Kasumi-1 (cell line): Measurements from ENCODE around the gene PHF1.
"Not testable (repeated sequence)": the region's sequence is repeated elsewhere in the genome, so short reads cannot be mapped to it uniquely, and the experiment has no call there.

Source experiments
- DNase-seq, 2 experiments: peaks; one replicate each; lab custom pipeline; 2025; lab: John Stamatoyannopoulos, UW

The PHF1 gene

DNA sequence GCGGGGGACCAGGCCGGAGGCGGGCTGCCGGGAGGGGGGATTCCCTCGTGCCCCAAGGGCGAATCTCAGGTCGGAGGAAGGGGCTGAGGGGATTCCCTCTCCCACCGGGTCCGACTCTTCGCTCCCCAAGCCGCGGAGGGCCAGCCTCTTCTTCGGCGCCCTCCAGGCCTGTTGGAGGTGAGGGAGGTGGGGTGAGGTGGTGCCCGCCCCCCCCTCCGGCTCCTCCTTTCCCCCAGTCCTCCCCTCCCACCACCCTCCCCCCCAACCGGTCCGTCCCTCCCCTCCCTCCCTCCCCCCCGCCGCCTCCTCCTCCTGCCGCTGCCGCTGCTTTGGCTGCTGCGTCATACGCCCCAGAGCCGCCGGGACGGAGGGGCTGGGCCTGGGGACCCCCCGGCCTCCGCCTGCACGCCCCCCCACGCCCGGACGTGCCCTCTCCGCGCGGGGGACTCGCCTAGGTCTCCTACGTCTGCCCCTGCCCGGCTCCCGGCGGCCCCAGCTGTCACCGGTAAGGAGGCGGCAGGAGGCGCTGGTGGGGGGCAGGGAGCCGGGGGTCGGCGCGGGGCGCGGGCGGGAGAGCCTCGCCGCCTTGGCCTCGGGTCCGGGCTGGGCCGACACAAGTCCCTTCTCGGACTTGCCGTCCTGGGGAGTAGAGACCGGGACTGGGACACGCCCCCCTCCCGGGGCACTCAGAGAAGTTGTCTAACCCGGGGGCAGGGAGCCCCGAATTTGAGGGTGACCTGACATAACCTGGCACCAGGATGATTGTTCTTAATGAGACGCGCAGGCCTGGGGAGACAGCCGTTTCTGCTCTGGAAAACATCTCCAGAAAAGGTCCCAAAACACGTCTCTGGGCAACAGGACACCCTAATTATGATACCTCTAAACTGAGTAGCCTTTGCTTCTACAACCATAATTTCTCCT lies at the start of gene PHF1:
Gene PHF1 (plus strand): TSS at position 304 of the 921 bp plus-strand sequence. CDS start 1,250 bp downstream, outside the sequence.
- DNase-seq: peak; percentile 74 to 78

GRCh38 chr6:33363486-33363885 lies 47.3 kb upstream of the PHF1 start:
- DNase-seq: not testable (repeated sequence)

GRCh38 chr6:33364475-33365205 lies 46.2 kb upstream of the PHF1 start:
- peak; percentile 59 to 64 for DNase-seq

DNA sequence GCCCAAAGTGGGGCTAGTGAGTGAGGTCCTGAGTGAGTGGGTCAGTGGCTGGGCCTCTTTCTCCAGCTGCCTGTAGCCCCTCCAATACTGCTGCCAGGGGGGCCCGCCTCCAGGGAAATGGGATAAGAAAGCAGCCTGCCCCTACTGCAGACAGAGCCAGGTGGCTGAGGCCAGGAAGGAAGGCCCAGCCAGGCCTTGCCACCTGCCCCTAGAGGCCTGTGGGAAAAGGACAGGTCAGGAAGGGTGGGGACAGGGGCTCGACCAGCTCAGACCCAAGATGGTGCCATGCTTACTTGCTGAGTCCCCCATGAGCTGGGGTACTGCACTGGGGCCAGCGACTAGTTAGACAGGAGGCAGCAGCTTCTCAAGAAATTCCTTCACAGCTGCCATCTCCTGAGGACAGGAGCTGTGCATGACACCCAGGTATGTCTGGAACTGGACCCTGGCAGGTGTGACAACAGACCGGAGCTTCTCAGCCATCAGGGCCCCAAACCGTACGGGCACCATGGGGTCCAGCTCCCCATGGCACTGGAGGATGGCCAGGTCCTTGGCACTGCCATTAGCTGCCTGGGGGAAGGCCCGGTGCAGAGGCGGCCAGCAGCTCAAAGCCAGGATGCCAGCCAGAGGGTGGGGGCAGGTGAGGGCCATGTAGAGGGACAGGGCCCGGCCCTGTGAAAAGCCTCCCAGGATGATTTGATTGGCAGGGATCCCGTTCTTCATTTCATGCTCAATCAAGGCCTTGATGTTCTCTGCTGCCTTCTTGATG lies 45.4 kb upstream of the PHF1 start:
- DNase-seq: not testable (repeated sequence)

GRCh38 chr6:33367009-33367714 lies 43.7 kb upstream of the PHF1 start:
- no peak for DNase-seq

DNA sequence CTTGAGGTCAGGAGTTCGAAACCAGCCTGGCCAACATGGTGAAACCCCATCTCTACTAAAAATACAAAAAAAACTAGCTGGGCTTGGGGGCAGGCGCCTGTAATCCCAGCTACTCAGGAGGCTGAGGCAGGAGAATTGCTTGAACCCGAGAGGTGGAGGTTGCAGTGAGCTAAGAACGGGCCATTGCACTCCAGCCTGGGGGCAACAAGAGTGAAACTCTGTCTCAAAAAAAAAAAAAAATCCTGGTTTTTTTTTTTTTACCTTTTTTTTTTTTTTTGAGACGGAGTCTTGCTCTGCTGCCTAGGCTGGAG lies 43.1 kb upstream of the PHF1 start:
- DNase-seq: not testable (repeated sequence)

DNA sequence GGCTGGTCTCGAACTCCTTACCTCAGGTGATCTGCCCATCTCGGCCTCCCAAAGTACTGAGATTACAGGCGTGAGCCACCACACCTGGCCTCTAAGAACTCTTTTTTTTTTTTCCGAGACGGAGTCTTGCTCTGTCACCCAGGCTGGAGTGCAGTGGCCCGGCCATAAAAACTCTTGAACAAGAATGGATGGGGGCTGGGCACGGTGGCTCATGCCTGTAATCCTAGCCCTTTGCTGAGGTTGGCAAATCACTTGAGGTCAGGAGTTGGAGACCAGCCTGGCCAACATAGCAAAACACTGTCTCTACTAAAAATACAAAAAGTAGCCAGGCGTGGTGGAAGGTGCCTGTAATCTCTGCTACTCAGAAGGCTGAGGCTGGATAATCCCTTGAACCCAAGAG lies 38.9 kb upstream of the PHF1 start:
- DNase-seq: not testable (repeated sequence)

- DNase-seq: no peak
These were observed 38.2 kb upstream of the PHF1 start for GRCh38 chr6:33372526-33373123.

- DNase-seq: no peak
These were observed 36.6 kb upstream of the PHF1 start for GRCh38 chr6:33373960-33374910.

DNA sequence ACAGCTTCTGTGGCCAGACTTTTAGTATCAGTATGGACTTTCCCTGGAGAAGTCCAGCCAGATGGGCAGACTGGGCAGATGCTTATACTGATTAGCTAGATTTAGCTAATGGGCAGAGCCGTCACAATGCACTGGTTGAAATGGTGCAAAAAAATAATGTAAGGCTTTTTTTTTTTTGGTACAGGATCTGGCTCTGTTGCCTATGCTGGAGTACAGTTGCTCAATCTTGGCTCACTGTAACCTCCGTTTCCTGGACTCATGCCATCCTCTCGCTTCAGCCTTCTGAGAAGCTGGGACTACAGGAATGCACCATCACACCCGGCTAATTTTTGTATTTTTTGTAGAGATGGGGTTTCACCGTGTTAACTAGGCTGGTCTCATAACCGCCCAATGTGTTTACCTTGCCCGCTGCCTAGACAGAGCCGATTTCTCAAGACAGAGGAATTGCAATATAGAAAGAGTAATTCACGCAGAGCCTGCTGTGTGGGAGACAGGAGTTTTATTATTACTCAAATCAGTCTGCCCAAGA lies 35.6 kb upstream of the PHF1 start:
- peak; percentile 38 to 60 for DNase-seq

DNA sequence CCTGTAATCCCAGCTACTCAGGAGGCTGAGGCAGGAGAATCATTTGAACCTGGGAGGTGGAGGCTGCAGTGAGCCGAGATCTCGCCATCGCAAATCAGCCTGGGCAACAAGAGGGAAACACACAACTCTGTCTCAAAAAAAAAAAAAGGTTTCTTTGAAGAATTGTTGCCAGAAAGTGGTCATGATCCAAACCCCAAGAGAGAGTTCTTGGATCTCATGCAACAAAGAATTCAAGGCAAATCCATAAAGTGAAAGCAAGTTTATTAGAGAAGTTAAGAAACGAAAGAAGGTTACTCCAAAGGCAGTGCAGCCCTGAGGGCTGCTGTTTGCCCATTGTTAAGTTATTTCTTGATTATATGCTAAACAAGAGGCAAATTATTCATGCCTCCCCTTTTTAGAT lies 33.6 kb upstream of the PHF1 start:
- DNase-seq: no peak

DNA sequence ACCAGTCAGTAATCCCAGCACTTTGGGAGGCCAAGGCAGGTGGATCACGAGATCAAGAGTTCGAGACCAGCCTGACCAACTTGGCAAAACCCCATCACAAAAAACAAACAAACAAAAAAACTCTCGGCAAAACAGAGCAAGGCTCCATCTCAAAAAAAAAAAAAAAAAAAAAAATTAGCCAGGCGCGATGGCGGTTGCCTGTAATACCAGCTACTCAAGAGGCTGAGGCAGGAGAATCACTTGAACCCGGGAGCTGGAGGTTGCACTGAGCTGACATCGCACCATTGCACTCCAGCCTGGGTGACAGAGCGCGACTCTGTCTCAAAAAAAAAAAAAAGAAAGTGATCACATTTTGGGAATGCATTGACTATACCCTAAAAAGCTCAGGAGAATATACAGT lies 31.6 kb upstream of the PHF1 start:
- DNase-seq: not testable (repeated sequence)

GRCh38 chr6:33380272-33380981 lies 30.4 kb upstream of the PHF1 start:
- no peak for DNase-seq

DNA sequence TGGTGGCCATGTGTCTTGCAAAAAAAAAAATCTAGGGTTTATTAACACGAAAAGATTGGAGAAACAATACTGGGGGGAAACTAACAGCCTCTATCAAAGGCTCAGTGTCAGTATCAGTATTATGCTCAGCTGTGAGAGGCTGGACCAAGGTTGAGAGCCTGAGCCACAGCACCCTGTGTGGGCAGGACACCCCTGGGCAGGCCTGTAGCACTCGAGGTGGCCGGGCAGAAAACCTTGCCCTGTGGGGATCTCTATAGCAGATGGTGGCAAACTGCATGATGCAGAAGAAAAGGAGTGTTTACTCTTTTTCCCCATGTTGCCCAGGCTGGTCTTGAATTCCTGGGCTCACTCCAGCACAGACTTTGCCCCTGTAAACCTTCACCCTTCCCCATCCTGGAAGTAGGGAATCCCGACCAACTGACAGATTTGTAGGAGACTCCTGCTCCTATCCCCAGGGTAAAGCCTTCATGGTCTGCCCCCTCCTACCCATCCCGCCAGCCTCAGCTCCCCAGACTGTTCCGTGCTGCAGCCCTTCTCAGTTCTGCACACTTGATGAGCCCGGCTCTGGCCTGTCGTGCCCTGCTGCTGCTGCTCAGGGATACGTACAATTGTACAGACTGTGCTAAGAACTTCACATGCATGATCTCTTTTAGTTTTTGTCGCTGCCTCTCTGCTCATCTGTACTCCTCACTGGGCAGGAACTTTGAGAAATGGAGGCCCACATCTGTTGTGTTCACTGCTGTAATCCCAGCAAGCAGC lies 27.2 kb upstream of the PHF1 start:
- DNase-seq: no peak

DNA sequence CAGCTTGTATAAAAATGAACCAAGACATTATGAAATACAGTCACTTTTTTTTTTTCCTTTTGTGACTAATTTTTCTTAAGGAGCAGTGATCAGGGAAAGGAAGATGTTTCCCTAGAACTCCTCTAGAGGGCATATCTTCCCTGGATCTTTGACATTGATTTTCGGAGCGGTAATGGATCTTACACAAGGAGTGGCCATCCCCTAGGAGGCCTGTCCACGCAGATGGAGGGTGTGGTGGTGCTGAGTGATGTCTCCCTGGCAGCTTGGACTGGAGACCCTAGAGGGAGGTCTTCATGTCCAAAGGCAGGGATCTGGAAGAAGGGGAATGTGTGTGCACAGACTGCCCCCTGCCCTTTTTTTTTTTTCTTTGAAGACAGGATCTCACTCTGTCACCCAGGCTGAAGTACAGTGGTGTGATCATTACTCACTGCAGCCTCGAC lies 26.2 kb upstream of the PHF1 start:
- peak; percentile 6 to 16 for DNase-seq

DNA sequence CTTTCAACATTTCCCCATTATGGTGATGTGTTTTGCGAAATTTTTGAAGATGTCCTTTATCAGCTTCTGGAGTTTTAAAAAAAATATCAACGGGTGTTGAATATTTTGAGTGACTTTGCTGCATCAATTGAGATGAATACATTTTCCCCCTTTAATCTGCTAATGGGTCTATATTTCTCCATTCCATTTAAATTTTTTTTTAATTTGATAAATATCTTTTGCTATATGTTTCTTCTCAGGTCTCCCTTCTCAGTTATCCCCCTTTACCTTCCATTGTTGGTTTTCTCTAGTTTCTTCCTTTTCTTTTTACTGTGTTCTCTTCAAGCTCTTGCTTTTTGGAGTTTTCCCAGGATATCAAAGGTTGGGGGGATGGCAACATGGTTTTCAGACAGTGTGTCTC lies 20.6 kb upstream of the PHF1 start:
- DNase-seq: no peak

DNA sequence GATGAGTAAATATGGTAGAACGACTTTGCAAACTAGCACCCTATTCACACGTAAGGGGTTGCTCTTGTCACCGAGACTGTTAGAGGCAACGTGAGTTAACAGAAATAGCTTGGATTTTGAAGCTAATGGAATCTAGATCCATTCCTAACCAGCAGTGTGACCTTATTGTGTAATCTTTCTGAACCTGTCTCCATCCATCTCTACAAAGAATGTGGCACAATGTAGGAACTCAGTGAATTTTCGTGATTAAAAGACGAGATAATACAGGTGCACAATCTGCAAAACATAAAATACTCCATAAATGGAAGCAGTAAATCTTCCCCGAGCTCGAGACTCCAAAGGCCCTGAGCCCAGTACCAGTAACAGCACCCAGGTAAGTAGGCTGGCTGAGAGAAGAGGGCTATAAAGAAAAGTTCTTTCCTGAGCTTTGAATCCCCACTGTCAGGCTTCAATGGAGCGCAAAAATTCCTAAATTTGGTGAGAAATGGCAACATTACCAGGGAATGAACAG lies 20.0 kb upstream of the PHF1 start:
- DNase-seq: no peak

- peak; percentile 99 for DNase-seq
These were observed 19.4 kb upstream of the PHF1 start, which contains the start of gene KIFC1 for GRCh38 chr6:33391278-33391921. TSS of gene KIFC1 (plus strand) at chr6:33391823. CDS start at chr6:33391986, 163 bp downstream.
